HG02943 (cell line): ENCODE measurements around the gene PSPH.

ENCODE experiments used
- ATAC-seq: cut with Tn5 transposase; IDR thresholded peaks from one replicate; pipeline ENCODE4 v1.9.1; 2021; ENCODE audit warnings: mild to moderate bottlenecking, low read depth, moderate library complexity; ENCODE audit not compliant: unreplicated experiment

The PSPH gene

GRCh38 chr7:55962014-55962413 lies 89.2 kb downstream of the PSPH start:
- no peak for ATAC-seq
